GM12878 (cell line): ENCODE data around the gene ZCCHC8. TPM values are rescaled to one million over a fixed set of nuclear protein-coding genes. Genes with fewer than 3 reads are reported as not detected.

Experiments
- ATAC-seq: fragments of 200-7000 bp; cut with Tn5 transposase; 3 replicates; pipeline ENCODE4 v1.9.1; 2020; ENCODE audit warnings: mild to moderate bottlenecking, moderate library complexity
- BruUV-seq: library from RNA; stranded (reverse); fragments of 400-500 nt; replicated peaks from 2 replicates; lab custom pipeline; 2021; lab: Mats Ljungman, UMichigan
- CTCF ChIA-PET: fragments of 300-600 bp; sonication (Branson Sonifier 250); formaldehyde crosslinking; extraction: SDS; loops from one replicate; lab custom pipeline; 2021; ENCODE audit warnings: inconsistent platforms; lab: Yijun Ruan, JAX
- POLR2A ChIA-PET: fragments of 350-600 bp; formaldehyde crosslinking; extraction: SDS; loops from one replicate; lab custom pipeline; 2021; ENCODE audit warnings: inconsistent platforms; lab: Charles Lee
- RAD21 ChIA-PET: fragments of 300-600 bp; sonication (Branson Sonifier 250); formaldehyde crosslinking; loops from one replicate; lab custom pipeline; 2023; ENCODE audit warnings: antibody characterized with exemption; ENCODE audit not compliant: unreplicated experiment; lab: Charles Lee
- SMC1A ChIA-PET: fragments of 300-600 bp; sonication (Branson Sonifier 250); formaldehyde crosslinking; loops from one replicate; lab custom pipeline; 2023; ENCODE audit not compliant: unreplicated experiment, uncharacterized antibody; lab: Charles Lee
- DNase-seq: peaks from one replicate; pipeline ENCODE4 v3.0.0-alpha.2; 2011; ENCODE audit warnings: low read depth, low spot score
- FAIRE-seq: peaks from 3 replicates; lab custom pipeline; 2011; peaks lifted over from hg19 to GRCh38; lab: Jason Lieb, UNC
- H2AFZ ChIP-seq: 2 replicates; pipeline ENCODE4 v1.6.0; 2011; ENCODE audit warnings: low read depth, low read length, control low read depth; ENCODE audit not compliant: control insufficient read depth
- H3K27ac ChIP-seq: 2 replicates; pipeline ENCODE4 v1.5.1; 2011; ENCODE audit warnings: control low read depth; ENCODE audit not compliant: control insufficient read depth, insufficient read depth
- H3K27me3 ChIP-seq, 2 experiments: replicated peaks in 1 of 2; 2 replicates each; pipeline versions ENCODE4 v1.6.0 to v1.6.1; 2011; ENCODE audit warnings: low read length in 1 of 2; ENCODE audit not compliant: control insufficient read depth in 2 of 2, insufficient read depth in 2 of 2
- H3K36me3 ChIP-seq, 2 experiments: 2 replicates each; pipeline ENCODE4 v1.5.1; 2011; ENCODE audit warnings: low read length in 1 of 2; ENCODE audit not compliant: control insufficient read depth in 2 of 2, insufficient read depth in 2 of 2
- H3K4me1 ChIP-seq: 2 replicates; pipeline ENCODE4 v1.6.1; 2011; ENCODE audit warnings: mild to moderate bottlenecking, low read length, moderate library complexity, mixed read lengths; ENCODE audit not compliant: control insufficient read depth, insufficient read depth
- H3K4me2 ChIP-seq: 2 replicates; pipeline ENCODE4 v1.6.0; 2011; ENCODE audit warnings: control low read depth; ENCODE audit not compliant: control insufficient read depth, insufficient read depth
- H3K4me3 ChIP-seq: fragments of 200-600 bp; sonication (generic); 2 replicates; pipeline ENCODE4 v1.5.1; 2016
- H3K79me2 ChIP-seq: 2 replicates; pipeline ENCODE4 v1.6.0; 2011; ENCODE audit warnings: low read length; ENCODE audit not compliant: control insufficient read depth, insufficient read depth
- H3K9ac ChIP-seq: 2 replicates; pipeline ENCODE4 v1.8.0; 2011; ENCODE audit warnings: low read length, control low read depth, mixed read lengths; ENCODE audit not compliant: control insufficient read depth, insufficient read depth
- H3K9me3 ChIP-seq: replicated peaks from 3 replicates; pipeline ENCODE4 v1.5.1; 2011; ENCODE audit warnings: mild to moderate bottlenecking, low read length; ENCODE audit not compliant: control insufficient read depth, insufficient read depth
- H4K20me1 ChIP-seq: 2 replicates; pipeline ENCODE4 v1.6.0; 2011; ENCODE audit not compliant: control insufficient read depth, insufficient read depth
- EED ChIP-seq: sonication (generic); IDR thresholded peaks from 2 replicates; pipeline ENCODE4 v1.6.1; 2016; ENCODE audit warnings: antibody characterized with exemption, low read depth
- GATAD2B ChIP-seq: fragments of 450-650 bp; conservative IDR thresholded peaks from 2 replicates; pipeline ENCODE4 v1.6.1; 2017; ENCODE audit warnings: low read depth, mild to moderate bottlenecking, moderate library complexity
- IKZF2 ChIP-seq, 2 experiments: fragments of 450-650 bp; IDR thresholded peaks; 2 replicates each; pipeline ENCODE4 v1.6.1; 2017; ENCODE audit warnings: mild to moderate bottlenecking in 2 of 2, moderate library complexity in 2 of 2
- MLLT1 ChIP-seq: fragments of 450-650 bp; IDR thresholded peaks from 2 replicates; pipeline ENCODE4 v1.6.1; 2016; ENCODE audit warnings: mild to moderate bottlenecking
- NFYA ChIP-seq: IDR thresholded peaks from 2 replicates; pipeline ENCODE4 v1.6.1; 2011; ENCODE audit warnings: low read depth, mild to moderate bottlenecking, low read length, improper control_type of control experiment, borderline replicate concordance
- RUNX3 ChIP-seq: IDR thresholded peaks from 2 replicates; pipeline ENCODE4 v1.6.1; 2012; ENCODE audit warnings: low read length, inconsistent platforms
- WRNIP1 ChIP-seq: IDR thresholded peaks from 2 replicates; pipeline ENCODE4 v1.6.1; 2011; ENCODE audit warnings: low read depth, low read length, improper control_type of control experiment, borderline replicate concordance
- ZNF384 ChIP-seq: IDR thresholded peaks from 2 replicates; pipeline ENCODE4 v1.6.1; 2012; ENCODE audit warnings: low read depth, mild to moderate bottlenecking, low read length, improper control_type of control experiment, borderline replicate concordance
- WGBS: methylation state at CpG from one replicate; pipeline ENCODE4 v1.1.6; 2016; ENCODE audit warnings: low lambda C conversion rate; ENCODE audit not compliant: insufficient replicate concordance, insufficient coverage; ENCODE audit errors: missing lambda C conversion rate; 5-methylcytosine and 5-hydroxymethylcytosine counted together
- in situ Hi-C: fragments of 300-500 bp; cut with MboI; formaldehyde crosslinking; loops from 9 replicates; pipeline ENCODE4 v1.14.3; 2018; ENCODE audit warnings: mixed read lengths
- intact Hi-C: fragments of 100-400 bp; cut with micrococcal nuclease; formaldehyde crosslinking; loops from one replicate; pipeline ENCODE4 v1.14.2; 2022; ENCODE audit not compliant: unreplicated experiment
- polyA plus RNA-seq, 11 experiments: library from polyadenylated mRNA; depleted of rRNA in 4 of 11; unstranded in 6 of 11; stranded (reverse) in 5 of 11; fragments of >200 nt; fragmentation: Nextera tagmentation in 4 of 11; fragmentation: Illumina TruSeq in 1 of 11; extraction: Ambion mirVana in 4 of 11; extraction: Trizol in 1 of 11; gene quantifications; 1 replicate in 1 of 11; 2 replicates in 10 of 11; pipeline versions ENCODE4 v1.2.1 to v1.2.3, GENCODE V29; 2011 to 2016; ENCODE audit warnings: inconsistent platforms in 2 of 11, missing spikeins in 2 of 11, low read depth in 1 of 11
- total RNA-seq, 4 experiments: library from RNA; depleted of rRNA in 3 of 4; stranded (reverse); fragments of >200 nt in 3 of 4; fragmentation: Illumina TruSeq in 1 of 4; extraction: Trizol in 1 of 4; gene quantifications; 2 replicates each; pipeline versions ENCODE4 v1.2.1 to v1.2.3, GENCODE V29; 2013 to 2021
- TF ChIP-seq, protein P1 (sequence below): fragments of 450-650 bp; IDR thresholded peaks from 2 replicates; pipeline ENCODE4 v1.6.1; 2017; ENCODE audit warnings: antibody characterized with exemption, mild to moderate bottlenecking, moderate library complexity
- TF ChIP-seq, protein P2 (sequence below): fragments of 450-650 bp; IDR thresholded peaks from 2 replicates; pipeline ENCODE4 v1.6.1; 2017; ENCODE audit warnings: low read depth, mild to moderate bottlenecking, moderate library complexity
- TF ChIP-seq, protein P3 (sequence below): IDR thresholded peaks from 2 replicates; pipeline ENCODE4 v1.6.1; 2012; ENCODE audit warnings: low read depth, low read length, improper control_type of control experiment
- TF ChIP-seq, protein P4 (sequence below): fragments of 450-650 bp; formaldehyde crosslinking; IDR thresholded peaks from 2 replicates; pipeline ENCODE4 v1.4.0; 2022; ENCODE audit warnings: mild to moderate bottlenecking, moderate library complexity

ZCCHC8 gene
- total and polyA plus RNA-seq, 10 of the 15 experiments (the other 5 are each of a cell fraction or from before 2014, with no cell fraction given) = 8.8 to 34.8 (median 21.7) TPM

- BruUV-seq = no TSS peak
- H3K27ac ChIP-seq = peak overlapping the region; percentile 27
- peak overlapping the region; percentile 85 for H2AFZ ChIP-seq
- DNase-seq (no peak), FAIRE-seq (no peak), ATAC-seq (no peak)
- no peaks in the 10 kb centered on the region for H3K27me3 ChIP-seq
- RAD21 ChIA-PET = interaction anchor here (1.0 to 2.9 kb wide), 5 partner anchors 20 to 510 kb away, joined by 3 to 25 read pairs (median 11); no protein-coding TSS in a partner anchor
- POLR2A ChIA-PET = interaction anchor here (1.4 kb wide), 1 partner anchor 107 kb away, joined by 3 read pairs; no protein-coding TSS in a partner anchor
- H3K9ac ChIP-seq = peak overlapping the region; percentile 55
- TF ChIP-seq MLLT1 = no peak
- TF ChIP-seq ZNF384 = no peak
- TF ChIP-seq GATAD2B = no peak
- TF ChIP-seq, protein P1, sequence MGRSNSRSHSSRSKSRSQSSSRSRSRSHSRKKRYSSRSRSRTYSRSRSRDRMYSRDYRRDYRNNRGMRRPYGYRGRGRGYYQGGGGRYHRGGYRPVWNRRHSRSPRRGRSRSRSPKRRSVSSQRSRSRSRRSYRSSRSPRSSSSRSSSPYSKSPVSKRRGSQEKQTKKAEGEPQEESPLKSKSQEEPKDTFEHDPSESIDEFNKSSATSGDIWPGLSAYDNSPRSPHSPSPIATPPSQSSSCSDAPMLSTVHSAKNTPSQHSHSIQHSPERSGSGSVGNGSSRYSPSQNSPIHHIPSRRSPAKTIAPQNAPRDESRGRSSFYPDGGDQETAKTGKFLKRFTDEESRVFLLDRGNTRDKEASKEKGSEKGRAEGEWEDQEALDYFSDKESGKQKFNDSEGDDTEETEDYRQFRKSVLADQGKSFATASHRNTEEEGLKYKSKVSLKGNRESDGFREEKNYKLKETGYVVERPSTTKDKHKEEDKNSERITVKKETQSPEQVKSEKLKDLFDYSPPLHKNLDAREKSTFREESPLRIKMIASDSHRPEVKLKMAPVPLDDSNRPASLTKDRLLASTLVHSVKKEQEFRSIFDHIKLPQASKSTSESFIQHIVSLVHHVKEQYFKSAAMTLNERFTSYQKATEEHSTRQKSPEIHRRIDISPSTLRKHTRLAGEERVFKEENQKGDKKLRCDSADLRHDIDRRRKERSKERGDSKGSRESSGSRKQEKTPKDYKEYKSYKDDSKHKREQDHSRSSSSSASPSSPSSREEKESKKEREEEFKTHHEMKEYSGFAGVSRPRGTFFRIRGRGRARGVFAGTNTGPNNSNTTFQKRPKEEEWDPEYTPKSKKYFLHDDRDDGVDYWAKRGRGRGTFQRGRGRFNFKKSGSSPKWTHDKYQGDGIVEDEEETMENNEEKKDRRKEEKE = no peak
- TF ChIP-seq, protein P2, sequence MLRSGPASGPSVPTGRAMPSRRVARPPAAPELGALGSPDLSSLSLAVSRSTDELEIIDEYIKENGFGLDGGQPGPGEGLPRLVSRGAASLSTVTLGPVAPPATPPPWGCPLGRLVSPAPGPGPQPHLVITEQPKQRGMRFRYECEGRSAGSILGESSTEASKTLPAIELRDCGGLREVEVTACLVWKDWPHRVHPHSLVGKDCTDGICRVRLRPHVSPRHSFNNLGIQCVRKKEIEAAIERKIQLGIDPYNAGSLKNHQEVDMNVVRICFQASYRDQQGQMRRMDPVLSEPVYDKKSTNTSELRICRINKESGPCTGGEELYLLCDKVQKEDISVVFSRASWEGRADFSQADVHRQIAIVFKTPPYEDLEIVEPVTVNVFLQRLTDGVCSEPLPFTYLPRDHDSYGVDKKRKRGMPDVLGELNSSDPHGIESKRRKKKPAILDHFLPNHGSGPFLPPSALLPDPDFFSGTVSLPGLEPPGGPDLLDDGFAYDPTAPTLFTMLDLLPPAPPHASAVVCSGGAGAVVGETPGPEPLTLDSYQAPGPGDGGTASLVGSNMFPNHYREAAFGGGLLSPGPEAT = peak; percentile 29; the same call in 1 of the 2 replicates
- TF ChIP-seq, protein P3, sequence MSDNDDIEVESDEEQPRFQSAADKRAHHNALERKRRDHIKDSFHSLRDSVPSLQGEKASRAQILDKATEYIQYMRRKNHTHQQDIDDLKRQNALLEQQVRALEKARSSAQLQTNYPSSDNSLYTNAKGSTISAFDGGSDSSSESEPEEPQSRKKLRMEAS = peak; percentile 42; the same call in 1 of the 2 replicates
- peak; percentile 9; the same call in 1 of the 2 replicates for TF ChIP-seq RUNX3
- TF ChIP-seq IKZF2 (IDR thresholded peaks at IDR 0.05) = 0 out of 4 replicates have a peak, but pooled peaks of 1 of the 2 experiments have one; percentile 11
- no peak for TF ChIP-seq WRNIP1
- TF ChIP-seq, protein P4, sequence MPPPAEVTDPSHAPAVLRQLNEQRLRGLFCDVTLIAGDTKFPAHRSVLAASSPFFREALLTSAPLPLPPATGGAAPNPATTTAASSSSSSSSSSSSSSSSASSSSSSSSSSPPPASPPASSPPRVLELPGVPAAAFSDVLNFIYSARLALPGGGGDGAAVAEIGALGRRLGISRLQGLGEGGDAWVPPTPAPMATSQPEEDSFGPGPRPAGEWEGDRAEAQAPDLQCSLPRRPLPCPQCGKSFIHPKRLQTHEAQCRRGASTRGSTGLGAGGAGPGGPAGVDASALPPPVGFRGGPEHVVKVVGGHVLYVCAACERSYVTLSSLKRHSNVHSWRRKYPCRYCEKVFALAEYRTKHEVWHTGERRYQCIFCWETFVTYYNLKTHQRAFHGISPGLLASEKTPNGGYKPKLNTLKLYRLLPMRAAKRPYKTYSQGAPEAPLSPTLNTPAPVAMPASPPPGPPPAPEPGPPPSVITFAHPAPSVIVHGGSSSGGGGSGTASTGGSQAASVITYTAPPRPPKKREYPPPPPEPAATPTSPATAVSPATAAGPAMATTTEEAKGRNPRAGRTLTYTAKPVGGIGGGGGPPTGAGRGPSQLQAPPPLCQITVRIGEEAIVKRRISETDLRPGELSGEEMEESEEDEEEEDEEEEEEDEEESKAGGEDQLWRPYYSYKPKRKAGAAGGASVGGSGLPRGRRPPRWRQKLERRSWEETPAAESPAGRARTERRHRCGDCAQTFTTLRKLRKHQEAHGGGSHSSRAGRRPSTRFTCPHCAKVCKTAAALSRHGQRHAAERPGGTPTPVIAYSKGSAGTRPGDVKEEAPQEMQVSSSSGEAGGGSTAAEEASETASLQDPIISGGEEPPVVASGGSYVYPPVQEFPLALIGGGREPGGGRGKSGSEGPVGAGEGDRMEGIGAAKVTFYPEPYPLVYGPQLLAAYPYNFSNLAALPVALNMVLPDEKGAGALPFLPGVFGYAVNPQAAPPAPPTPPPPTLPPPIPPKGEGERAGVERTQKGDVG = no peak
- TF ChIP-seq NFYA = no peak
- peak; percentile 59; the same call in 1 of the 2 replicates for TF ChIP-seq EED
- H3K4me2 ChIP-seq = peak overlapping the region; percentile 99
- H3K9me3 ChIP-seq = no peaks in the 10 kb centered on the region
- CTCF ChIA-PET = interaction anchor here (0.7 to 8.3 kb wide), 6 partner anchors 10 to 49 kb away, joined by 4 to 100 read pairs (median 8); no protein-coding TSS in a partner anchor
- H4K20me1 ChIP-seq = no peaks in the 10 kb centered on the region
- in situ Hi-C loops = no loop called here
- no peaks in the 10 kb centered on the region for H3K36me3 ChIP-seq
- H3K4me3 ChIP-seq = peak overlapping the region; percentile 87
- SMC1A ChIA-PET = interaction anchor here (0.7 to 9.4 kb wide), 9 partner anchors 10 to 128 kb away, joined by 3 to 48 read pairs (median 4); no protein-coding TSS in a partner anchor
- H3K4me1 ChIP-seq = peaks cover 22% of the 10 kb centered on the region
- peaks cover 36% of the 10 kb centered on the region for H3K79me2 ChIP-seq
- WGBS = under 1% methylated on average over 10 of the region's 39 CpGs
- intact Hi-C loops = no loop called here
These were observed 77.9 kb downstream of the ZCCHC8 start for GRCh38 chr12:122422730-122423257.
